ENCODE data around the gene ZNF766.
"Not testable (repeated sequence)": the region's sequence is repeated elsewhere in the genome, so short reads cannot be mapped to it uniquely, and the experiment has no call there.

Gene ZNF766

DNA sequence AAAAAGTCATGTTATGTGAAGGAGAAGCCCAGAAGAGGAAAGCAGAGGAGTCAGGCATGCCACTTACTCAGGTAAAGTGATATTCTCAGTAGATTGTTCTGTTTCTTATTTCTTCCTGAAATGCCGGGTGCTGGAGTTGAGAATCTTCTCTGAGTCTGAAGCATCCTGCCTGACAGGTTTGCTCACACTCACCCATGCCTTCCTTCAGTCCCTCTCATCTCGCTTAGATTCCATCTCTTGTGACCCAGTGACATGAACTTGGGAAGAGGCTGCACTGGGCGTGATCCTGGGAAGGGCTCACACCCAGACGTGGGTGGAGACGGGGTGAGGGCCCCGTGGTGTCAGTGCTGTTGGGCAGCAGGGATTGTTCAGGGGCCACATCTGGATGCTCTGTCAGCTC lies 8.1 kb downstream of the ZNF766 start:
- no peak for DNase-seq

DNA sequence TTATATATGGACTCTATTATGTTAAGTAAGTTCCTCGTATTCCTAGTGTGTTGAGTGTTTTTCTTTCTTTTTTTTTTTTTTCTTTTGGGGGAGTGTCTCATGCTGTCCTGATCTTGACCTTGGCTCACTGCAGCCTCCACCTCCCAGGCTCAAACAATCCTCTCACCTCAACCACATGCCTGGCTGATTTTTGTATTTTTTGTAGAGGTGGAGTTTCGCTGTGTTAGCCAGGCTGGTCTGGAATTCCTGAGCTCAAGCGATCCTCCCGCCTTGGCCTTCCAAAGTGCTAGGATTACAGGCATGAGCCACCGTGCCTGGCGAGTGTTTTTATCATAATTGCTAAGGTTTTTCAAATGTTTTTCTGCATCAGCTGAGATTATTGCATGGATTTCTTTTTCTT lies 16.9 kb downstream of the ZNF766 start:
- no peak for DNase-seq

DNA sequence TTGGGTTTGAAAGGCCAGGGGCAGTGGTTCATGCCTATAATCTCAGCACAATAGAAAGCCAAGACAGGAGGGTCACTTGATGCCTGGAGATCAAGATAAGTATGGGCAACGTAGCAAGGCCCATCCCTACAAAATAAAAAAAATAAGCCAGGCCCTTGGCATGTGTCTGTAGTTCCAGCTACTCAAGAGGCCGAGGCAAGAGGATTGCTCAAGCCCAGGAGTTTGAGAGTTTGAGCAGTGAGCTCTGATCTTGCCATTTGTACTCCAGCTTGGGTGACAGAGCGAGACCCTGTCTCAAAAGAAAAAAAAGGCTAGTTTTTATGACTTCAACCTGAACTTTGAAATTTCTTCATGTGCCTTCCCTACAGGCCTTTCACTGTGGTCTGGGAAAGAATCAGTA lies 22.4 kb downstream of the ZNF766 start:
- DNase-seq: no peak

DNA sequence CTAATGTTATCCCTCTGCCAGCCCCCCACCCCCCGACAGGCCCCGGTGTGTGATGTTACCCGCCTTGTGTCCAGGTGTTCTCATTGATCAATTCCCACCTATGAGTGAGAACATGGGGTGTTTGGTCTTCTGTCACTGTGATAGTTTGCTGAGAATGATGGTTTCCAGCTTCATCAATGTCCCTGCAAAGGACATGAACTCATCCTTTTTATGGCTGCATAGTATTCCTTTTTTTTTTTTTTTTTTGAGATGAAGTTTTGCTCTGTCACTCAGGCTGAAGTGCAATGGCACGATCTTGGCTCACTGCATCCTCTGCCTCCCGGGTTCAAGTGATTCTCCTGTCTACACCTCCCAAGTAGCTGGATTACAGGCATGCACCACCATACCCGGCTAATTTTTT lies 23.6 kb downstream of the ZNF766 start:
- not testable (repeated sequence) for DNase-seq

DNA sequence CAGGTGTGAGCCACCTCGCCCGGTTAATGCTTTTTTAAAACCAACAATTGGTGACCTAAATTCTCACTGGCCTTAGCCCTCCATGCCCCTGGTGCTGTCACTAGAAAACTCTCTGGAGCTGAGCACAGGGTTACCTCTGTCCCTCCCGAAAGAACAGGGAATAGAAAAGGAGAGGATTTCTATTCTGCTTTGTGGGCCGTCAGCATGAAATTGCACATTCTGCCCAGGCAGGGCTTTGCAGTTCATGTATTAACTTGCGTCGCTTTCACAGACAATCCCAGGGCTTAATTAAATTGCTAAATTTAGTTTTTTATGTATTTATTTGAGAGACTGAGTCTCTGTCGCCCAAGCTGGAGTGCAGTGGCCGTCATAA lies 27.0 kb downstream of the ZNF766 start:
- DNase-seq: no peak

DNA sequence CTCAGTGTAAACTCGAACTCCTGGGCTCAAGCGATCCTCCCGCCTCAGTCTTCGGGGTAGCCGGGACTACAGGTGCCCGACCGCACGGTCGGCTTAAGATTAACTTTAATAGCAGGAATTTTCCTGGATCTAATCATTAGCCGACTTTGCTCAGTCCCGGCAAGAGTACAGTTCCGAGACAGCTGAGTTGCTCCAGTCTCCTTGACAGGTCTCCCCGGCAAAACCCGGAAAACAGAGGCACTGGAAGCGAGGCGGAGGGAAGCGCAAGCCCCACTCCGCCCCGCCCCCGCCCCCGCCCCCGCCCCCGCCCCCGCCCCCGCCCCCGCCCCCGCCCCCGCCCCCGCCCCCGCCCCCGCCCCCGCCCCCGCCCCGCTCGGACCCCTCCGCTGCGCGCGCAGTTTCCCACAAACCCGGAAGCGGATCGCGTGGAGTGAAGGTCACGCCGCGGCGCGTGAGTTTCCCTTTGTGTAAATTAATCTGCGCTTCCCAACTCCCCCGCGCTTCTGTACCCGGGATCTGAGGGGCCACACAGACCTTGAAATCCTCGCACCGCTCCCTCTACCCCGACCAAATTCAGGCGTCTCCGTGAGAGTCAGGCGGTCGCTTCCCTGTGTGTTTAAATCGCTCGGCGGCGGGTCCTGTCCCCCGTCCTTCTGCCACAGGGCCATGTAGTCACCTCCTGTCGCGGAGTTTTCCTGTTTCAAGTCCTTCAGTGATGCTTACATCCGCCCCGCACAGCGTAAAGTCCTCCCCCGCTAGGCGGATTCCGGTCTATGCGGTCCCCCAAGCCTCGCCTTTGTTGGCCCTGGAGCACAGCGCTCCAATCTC lies 27.6 kb downstream of the ZNF766 start, which contains the start of gene ZNF480:
Gene ZNF480, plus strand, starts transcription at position 397 of the 828 bp plus-strand sequence. CDS start 3,244 bp downstream, outside the sequence.
- DNase-seq: peak; percentile 57

DNA sequence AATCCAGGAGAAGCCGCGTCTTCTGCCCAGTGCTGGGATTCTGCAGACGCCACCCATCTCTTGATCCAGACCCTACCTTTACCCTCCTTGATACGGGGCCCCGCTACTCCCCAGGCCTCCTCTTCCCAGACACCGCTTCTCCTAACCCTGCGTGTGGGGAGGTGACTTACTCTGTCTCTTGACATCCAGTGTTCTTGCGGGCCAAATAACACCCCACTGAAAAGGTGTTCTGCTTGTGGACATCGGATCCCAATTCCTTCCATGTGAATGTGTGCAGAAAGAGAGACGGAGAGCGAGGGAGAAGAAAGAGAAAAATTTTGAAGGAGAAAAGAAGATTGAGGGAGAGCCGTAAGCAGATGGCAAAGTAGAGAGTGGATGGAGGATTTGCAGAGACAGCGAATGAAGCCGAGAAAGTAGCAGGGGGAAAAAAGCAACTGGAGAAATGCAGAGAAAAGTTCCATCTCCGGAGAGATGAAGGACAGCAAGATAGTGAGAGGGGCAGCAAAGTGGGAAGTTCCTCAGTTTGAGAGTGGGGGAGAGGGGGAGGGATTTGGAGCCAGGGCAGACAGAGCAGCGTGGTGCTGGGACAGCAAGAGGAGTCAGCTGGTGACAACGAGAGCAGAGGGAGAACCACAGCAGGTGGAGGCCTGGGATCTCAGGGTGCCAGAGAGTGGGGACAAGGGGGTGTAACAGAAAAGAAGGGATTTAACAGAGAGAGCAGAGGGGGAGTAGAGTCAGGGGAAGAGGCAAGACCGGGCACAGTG lies 28.4 kb downstream of the ZNF766 start:
- no peak for DNase-seq

DNA sequence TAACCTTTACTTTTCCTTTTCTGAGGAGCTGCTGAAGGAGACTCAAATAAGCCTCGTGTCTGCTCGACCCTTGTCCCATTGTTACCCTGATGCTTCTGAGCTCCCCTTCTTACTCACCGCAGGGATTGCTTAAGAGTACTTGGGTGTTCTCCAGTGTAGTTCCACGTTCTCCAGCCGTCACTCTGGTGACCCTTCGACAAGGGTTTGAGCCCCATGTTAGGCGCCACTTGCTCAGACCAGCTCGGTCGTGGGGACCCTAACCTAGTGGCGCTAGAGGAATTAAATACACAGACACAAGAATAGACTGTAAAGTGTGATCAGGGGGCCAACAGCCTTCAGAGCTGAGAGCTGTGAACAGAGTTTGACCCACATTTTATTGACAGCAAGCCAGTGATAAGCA lies 37.9 kb downstream of the ZNF766 start:
- DNase-seq: no peak

DNA sequence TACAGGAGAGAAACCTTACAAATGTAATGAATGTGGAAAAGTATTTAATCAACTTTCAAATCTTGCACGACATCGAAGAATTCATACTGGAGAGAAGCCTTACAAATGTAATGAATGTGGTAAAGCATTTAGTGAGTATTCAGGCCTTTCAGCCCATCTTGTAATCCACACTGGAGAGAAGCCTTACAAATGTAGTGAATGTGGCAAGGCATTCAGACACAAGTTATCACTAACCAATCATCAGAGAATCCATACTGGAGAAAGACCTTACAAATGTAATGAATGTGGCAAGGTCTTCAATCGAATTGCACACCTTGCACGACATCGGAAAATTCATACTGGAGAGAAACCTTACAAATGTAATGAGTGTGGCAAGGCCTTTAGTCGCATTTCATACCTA lies 53.0 kb downstream of the ZNF766 start:
- DNase-seq: no peak

DNA sequence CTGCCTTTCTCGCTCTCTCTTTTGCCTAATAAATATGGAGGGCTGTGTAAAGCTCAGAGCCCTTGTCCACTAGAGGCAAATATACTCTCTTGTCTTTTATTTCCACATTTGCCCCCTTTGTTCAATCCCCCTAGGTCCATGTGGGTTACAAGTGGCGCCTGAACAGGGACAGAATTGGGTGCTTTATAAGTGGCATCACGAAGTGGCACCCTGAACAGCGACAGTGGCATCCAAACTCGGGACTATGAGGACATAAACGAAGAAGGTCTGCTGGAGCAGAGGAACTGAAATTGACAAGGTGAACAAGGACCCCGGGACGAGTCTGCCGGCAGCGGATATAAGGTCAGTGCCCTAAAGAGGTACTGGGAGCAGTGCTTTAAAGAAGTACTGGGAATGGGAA lies 62.4 kb downstream of the ZNF766 start:
- DNase-seq: no peak

DNA sequence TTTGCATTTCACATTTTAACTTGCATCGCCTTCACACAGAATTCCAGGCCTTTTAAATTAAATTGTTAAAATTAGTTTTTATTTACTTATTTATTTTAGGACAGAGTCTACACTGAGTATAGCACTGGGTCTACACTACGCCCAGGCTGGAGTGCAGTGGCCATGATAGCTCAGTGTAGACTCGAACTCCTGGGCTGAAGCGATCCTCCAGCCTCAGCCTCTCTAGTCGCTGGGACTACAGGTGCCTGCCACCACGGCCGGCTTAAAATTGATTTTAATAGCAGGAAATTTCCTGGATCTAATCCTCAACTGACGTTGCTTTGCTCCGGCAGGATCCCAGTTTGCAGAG lies 66.4 kb downstream of the ZNF766 start:
- no peak for DNase-seq

DNA sequence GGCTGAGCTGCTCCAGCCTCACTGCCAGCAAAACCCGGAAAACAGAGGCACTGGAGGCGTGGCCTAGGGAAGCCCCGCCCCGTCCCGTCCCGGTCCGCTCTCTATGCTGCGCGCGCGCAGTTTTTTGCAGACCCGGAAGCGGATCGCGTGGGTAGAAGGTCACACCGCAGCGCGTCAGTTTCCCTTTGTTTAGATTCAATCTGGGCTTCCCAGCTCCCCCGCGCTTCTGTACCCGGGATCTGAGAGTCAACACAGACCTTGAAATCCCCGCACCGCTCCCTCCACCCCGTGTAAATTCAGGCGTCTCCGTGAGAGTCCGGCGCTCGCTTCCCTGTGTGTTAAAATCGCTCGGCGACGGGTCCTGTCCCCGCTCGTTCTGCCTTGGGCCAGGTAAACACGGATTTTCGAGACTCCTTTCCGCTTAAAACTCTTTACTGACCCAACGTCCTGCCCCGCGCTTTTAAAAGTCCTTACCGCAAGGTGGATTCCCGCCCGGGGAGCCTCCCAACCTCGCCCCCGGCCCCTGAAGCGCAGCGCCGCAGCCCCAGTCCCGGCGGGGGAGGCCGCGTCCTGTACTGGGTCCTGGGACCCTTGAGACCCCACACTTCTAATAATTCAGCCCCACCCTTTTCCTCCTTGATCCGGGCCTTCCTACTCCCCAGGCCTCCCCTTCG lies 66.9 kb downstream of the ZNF766 start, which contains the start of gene ZNF610:
Gene ZNF610, plus strand, starts transcription at position 127 of the 674 bp plus-strand sequence. CDS start 12,930 bp downstream, outside the sequence.
- DNase-seq: no peak

DNA sequence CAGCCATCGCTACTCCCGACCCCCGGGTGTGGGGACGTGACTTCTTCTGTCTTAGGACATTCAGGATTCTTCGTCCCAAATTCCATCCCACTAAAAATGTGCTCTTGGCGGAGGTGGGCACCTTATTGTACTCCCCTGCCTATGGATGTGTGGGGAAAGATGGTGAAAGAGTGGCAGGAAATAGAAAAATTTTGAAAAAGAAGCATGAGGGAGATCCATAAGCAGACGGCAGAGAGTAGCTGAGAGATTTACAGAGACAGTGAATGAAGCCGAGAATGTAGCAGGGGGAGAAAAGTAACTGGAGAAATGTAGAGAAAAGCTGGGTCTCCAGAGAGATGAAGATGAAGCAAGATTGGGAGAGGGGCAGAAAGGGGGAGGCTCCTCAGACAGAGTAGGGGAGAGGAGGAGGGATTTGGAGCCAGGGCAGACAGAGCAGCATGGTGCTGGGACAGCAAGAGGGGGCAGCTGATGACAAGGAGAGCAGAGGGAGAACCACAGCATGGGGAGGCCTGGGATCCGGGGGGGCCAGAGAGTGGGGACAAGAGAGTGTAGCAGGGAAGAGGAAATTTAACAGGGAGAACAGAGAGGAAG lies 67.5 kb downstream of the ZNF766 start:
- no peak for DNase-seq

DNA sequence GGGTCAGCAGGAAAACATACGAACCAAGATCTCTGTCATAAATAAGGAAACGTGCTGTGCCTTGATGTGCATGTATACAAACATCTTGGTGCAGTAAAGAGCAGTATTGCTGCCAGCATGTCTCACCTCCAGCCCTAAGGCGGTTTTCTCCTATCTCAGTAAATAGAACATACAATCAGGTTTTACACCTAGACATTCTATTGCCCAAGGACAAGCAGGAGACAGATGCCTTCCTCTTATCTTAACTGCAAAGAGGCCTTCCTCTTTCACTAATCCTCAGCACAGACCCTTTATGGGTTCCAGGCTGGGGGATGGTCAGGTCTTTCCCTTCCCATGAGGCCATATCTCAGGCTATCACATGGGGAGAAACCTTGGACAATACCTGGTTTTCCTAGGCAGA lies 69.6 kb downstream of the ZNF766 start:
- not testable (repeated sequence) for DNase-seq

DNA sequence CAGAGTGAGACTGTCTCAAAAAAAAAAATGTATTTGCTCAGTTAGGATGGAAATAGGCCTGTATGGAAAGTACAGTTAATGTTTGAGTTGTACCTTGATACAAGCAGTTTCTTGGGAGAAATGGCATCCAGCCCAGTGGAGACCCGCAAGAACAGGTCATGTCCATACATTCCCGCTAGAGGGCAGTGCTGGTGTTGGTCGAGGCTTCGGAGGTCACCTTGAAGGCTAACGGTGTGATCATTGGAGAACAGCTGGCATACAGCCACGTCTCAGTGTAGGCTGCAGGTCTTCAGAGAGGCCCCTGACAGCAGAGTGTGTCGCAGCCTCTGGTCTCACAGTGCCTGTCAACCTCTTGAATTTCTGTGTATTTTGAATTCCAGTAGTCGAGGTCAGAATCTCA lies 74.2 kb downstream of the ZNF766 start:
- DNase-seq: no peak

DNA sequence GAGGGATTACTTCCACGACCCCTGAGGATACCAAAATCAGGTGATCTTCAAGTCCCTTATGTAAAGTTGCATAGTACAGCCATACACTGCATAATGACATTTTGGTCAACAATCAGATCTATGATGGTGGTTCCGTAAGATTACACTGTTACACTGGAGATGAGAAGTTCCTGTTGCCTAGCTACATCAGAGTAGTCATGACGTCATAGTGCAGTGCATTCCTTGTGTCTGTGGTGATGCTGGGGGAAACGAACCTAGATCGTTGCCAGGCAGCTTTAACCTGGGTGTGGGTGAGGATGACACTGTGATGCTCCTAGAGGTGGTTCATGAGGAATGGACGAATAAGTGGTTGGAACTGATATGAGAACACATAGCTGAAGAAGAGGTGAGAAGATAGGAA lies 75.8 kb downstream of the ZNF766 start:
- no peak for DNase-seq
